ENCODE data around the gene NPFFR1.
"Not testable (repeated sequence)": the region's sequence is repeated elsewhere in the genome, so short reads cannot be mapped to it uniquely, and the experiment has no call there.

Gene NPFFR1

DNA sequence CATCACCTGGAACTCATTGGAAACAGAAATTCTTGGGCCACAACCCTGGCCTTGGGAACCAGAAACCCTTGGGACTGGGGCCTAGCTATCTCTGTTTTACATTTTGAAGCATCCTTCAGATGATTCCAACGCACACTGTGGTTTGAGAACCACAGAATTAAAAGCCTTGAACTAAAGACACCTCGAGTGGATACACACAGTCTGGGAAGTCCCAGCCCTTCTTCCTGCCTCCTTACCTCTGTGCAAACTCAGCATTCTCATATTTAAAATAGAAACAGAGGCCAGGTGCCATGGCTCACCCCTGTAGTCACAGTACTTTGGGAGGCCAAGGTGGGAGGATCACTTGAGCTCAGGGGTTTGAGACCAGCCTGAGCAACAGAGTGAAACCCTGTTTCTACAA is 12.9 kb downstream of the NPFFR1 start:
- no peak overlapping the region for H2AFZ ChIP-seq (ENCODE audit: low read length, unreplicated experiment)
- H3K4me3 ChIP-seq (ENCODE audit: low read depth, low read length) = no peak overlapping the region
- no peaks in the 10 kb centered on the region for H3K36me3 ChIP-seq (ENCODE audit: insufficient read depth, low read length)
- peaks cover 25% of the 10 kb centered on the region for H3K4me1 ChIP-seq (ENCODE audit: control insufficient read depth, insufficient read depth, low read length, unreplicated experiment)
- no peak overlapping the region for H3K27ac ChIP-seq (ENCODE audit: low read depth, low read length)
- H3K79me2 ChIP-seq (ENCODE audit: control insufficient read depth, insufficient read depth, low read length, unreplicated experiment) = no peaks in the 10 kb centered on the region
- H3K27me3 ChIP-seq (ENCODE audit: insufficient read depth, low read length) = no peaks in the 10 kb centered on the region

GRCh38 chr10:70269741-70270140 is 14.1 kb downstream of the NPFFR1 start:
- H2AFZ ChIP-seq (ENCODE audit: low read length, unreplicated experiment) = no peak overlapping the region
- peaks cover 25% of the 10 kb centered on the region for H3K4me1 ChIP-seq (ENCODE audit: control insufficient read depth, insufficient read depth, low read length, unreplicated experiment)
- H3K27me3 ChIP-seq (ENCODE audit: insufficient read depth, low read length) = no peaks in the 10 kb centered on the region
- H3K4me3 ChIP-seq (ENCODE audit: low read depth, low read length) = no peak overlapping the region
- no peaks in the 10 kb centered on the region for H3K79me2 ChIP-seq (ENCODE audit: control insufficient read depth, insufficient read depth, low read length, unreplicated experiment)
- no peaks in the 10 kb centered on the region for H3K36me3 ChIP-seq (ENCODE audit: insufficient read depth, low read length)
- no peak overlapping the region for H3K27ac ChIP-seq (ENCODE audit: low read depth, low read length)

- Histone ChIP-seq H3K27me3 (ENCODE audit: insufficient read depth, low read length) (no peaks in the 10 kb centered on the region), H3K79me2 (ENCODE audit: control insufficient read depth, insufficient read depth, low read length, unreplicated experiment) (no peaks in the 10 kb centered on the region), H2AFZ (ENCODE audit: low read length, unreplicated experiment) (no peak overlapping the region), H3K4me1 (ENCODE audit: control insufficient read depth, insufficient read depth, low read length, unreplicated experiment) (peaks cover 25% of the 10 kb centered on the region), H3K27ac (ENCODE audit: low read depth, low read length) (no peak overlapping the region), H3K4me3 (ENCODE audit: low read depth, low read length) (no peak overlapping the region), H3K36me3 (ENCODE audit: insufficient read depth, low read length) (no peaks in the 10 kb centered on the region)
Measured at GRCh38 chr10:70268376-70268775, 15.4 kb downstream of the NPFFR1 start.

DNA sequence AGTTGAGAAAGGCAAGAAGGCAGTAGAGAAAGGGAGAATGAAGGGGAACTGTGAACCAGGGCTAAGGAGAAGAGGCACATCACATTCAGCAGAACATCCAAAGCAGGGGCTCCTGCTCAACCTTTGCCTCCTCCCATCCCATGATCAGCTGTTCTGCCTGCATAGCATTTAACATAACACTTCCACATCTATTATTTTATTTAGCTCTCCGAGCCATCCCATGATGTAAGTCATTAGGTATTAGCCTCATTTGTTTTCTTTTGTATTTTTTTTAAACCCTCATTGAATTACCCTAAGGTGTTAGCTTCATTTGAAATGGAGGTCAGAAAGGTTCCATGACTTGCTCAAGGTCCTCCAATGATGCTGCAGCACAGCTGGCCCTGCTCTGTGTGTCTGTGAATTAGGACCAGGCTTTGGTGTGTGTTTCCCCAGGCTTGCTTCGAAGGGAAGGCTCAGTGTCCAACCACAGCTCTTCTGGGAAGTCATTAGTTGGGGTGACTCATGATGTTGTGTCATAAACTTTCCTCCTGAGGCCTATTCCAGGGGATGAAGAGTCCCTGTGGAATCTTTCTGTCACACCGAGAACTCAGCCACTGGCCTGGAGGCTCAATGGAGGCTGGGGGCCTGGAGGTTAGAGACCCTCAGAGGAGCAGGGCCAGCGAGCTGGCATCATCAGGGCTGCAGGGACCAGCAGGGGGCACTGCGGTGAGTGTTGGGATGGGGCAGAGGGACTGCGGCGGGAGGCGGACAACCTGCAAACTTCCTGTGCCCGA is 16.5 kb downstream of the NPFFR1 start:
- peaks cover 21% of the 10 kb centered on the region for H3K4me1 ChIP-seq (ENCODE audit: control insufficient read depth, insufficient read depth, low read length, unreplicated experiment)
- H3K27ac ChIP-seq (ENCODE audit: low read depth, low read length) = peak overlapping the region; percentile 30
- H3K36me3 ChIP-seq (ENCODE audit: insufficient read depth, low read length) = no peaks in the 10 kb centered on the region
- H3K27me3 ChIP-seq (ENCODE audit: insufficient read depth, low read length) = no peaks in the 10 kb centered on the region
- no peaks in the 10 kb centered on the region for H3K79me2 ChIP-seq (ENCODE audit: control insufficient read depth, insufficient read depth, low read length, unreplicated experiment)
- H2AFZ ChIP-seq (ENCODE audit: low read length, unreplicated experiment) = no peak overlapping the region
- H3K4me3 ChIP-seq (ENCODE audit: low read depth, low read length) = no peak overlapping the region

GRCh38 chr10:70266701-70267100 is 17.1 kb downstream of the NPFFR1 start:
- H3K4me1 ChIP-seq (ENCODE audit: control insufficient read depth, insufficient read depth, low read length, unreplicated experiment) = peaks cover 19% of the 10 kb centered on the region
- H3K36me3 ChIP-seq (ENCODE audit: insufficient read depth, low read length) = no peaks in the 10 kb centered on the region
- H3K27me3 ChIP-seq (ENCODE audit: insufficient read depth, low read length) = no peaks in the 10 kb centered on the region
- peak overlapping the region; percentile 30; the same call in 1 of the 2 replicates for H3K27ac ChIP-seq (ENCODE audit: low read depth, low read length)
- no peak overlapping the region for H2AFZ ChIP-seq (ENCODE audit: low read length, unreplicated experiment)
- H3K79me2 ChIP-seq (ENCODE audit: control insufficient read depth, insufficient read depth, low read length, unreplicated experiment) = no peaks in the 10 kb centered on the region
- H3K4me3 ChIP-seq (ENCODE audit: low read depth, low read length) = no peak overlapping the region

- H2AFZ ChIP-seq (ENCODE audit: low read length, unreplicated experiment) = no peak overlapping the region
- no peaks in the 10 kb centered on the region for H3K27me3 ChIP-seq (ENCODE audit: insufficient read depth, low read length)
- no peak overlapping the region for H3K4me3 ChIP-seq (ENCODE audit: low read depth, low read length)
Measured at GRCh38 chr10:70266056-70266455, 17.7 kb downstream of the NPFFR1 start.

GRCh38 chr10:70265032-70265689 is 18.6 kb downstream of the NPFFR1 start:
- H3K27me3 ChIP-seq (ENCODE audit: insufficient read depth, low read length) = no peaks in the 10 kb centered on the region
- no peak overlapping the region for H3K27ac ChIP-seq (ENCODE audit: low read depth, low read length)
- H3K4me3 ChIP-seq (ENCODE audit: low read depth, low read length) = no peak overlapping the region
- H3K4me1 ChIP-seq (ENCODE audit: control insufficient read depth, insufficient read depth, low read length, unreplicated experiment) = peaks cover 19% of the 10 kb centered on the region
- H3K36me3 ChIP-seq (ENCODE audit: insufficient read depth, low read length) = no peaks in the 10 kb centered on the region
- no peak overlapping the region for H2AFZ ChIP-seq (ENCODE audit: low read length, unreplicated experiment)
- no peaks in the 10 kb centered on the region for H3K79me2 ChIP-seq (ENCODE audit: control insufficient read depth, insufficient read depth, low read length, unreplicated experiment)

More at GRCh38 chr10:70266056-70266455, 17.7 kb downstream of the NPFFR1 start:
- H3K27ac ChIP-seq (ENCODE audit: low read depth, low read length) = no peak overlapping the region
- H3K4me1 ChIP-seq (ENCODE audit: control insufficient read depth, insufficient read depth, low read length, unreplicated experiment) = peaks cover 19% of the 10 kb centered on the region
- no peaks in the 10 kb centered on the region for H3K79me2 ChIP-seq (ENCODE audit: control insufficient read depth, insufficient read depth, low read length, unreplicated experiment)
- H3K36me3 ChIP-seq (ENCODE audit: insufficient read depth, low read length) = no peaks in the 10 kb centered on the region

GRCh38 chr10:70260734-70261133 is 23.1 kb downstream of the NPFFR1 start:
- H3K4me3 ChIP-seq (ENCODE audit: low read depth, low read length) = no peak overlapping the region
- H3K36me3 ChIP-seq (ENCODE audit: insufficient read depth, low read length) = no peaks in the 10 kb centered on the region
- H2AFZ ChIP-seq (ENCODE audit: low read length, unreplicated experiment) = no peak overlapping the region
- H3K79me2 ChIP-seq (ENCODE audit: control insufficient read depth, insufficient read depth, low read length, unreplicated experiment) = no peaks in the 10 kb centered on the region
- peaks cover 1% of the 10 kb centered on the region for H3K27me3 ChIP-seq (ENCODE audit: insufficient read depth, low read length)
- H3K4me1 ChIP-seq (ENCODE audit: control insufficient read depth, insufficient read depth, low read length, unreplicated experiment) = peaks cover 5% of the 10 kb centered on the region
- no peak overlapping the region for H3K27ac ChIP-seq (ENCODE audit: low read depth, low read length)

GRCh38 chr10:70260259-70260658 is 23.5 kb downstream of the NPFFR1 start:
- no peaks in the 10 kb centered on the region for H3K79me2 ChIP-seq (ENCODE audit: control insufficient read depth, insufficient read depth, low read length, unreplicated experiment)
- H3K36me3 ChIP-seq (ENCODE audit: insufficient read depth, low read length) = no peaks in the 10 kb centered on the region
- H3K27me3 ChIP-seq (ENCODE audit: insufficient read depth, low read length) = peaks cover 6% of the 10 kb centered on the region
- no peak overlapping the region for H3K27ac ChIP-seq (ENCODE audit: low read depth, low read length)
- no peak overlapping the region for H3K4me3 ChIP-seq (ENCODE audit: low read depth, low read length)
- H2AFZ ChIP-seq (ENCODE audit: low read length, unreplicated experiment) = no peak overlapping the region
- H3K4me1 ChIP-seq (ENCODE audit: control insufficient read depth, insufficient read depth, low read length, unreplicated experiment) = peaks cover 5% of the 10 kb centered on the region

- Histone ChIP-seq H2AFZ (ENCODE audit: low read length, unreplicated experiment) (no peak overlapping the region), H3K27ac (ENCODE audit: low read depth, low read length) (no peak overlapping the region), H3K4me1 (ENCODE audit: control insufficient read depth, insufficient read depth, low read length, unreplicated experiment) (peaks cover 5% of the 10 kb centered on the region), H3K4me3 (ENCODE audit: low read depth, low read length) (no peak overlapping the region), H3K36me3 (ENCODE audit: insufficient read depth, low read length) (no peaks in the 10 kb centered on the region), H3K79me2 (ENCODE audit: control insufficient read depth, insufficient read depth, low read length, unreplicated experiment) (no peaks in the 10 kb centered on the region), H3K27me3 (ENCODE audit: insufficient read depth, low read length) (peaks cover 16% of the 10 kb centered on the region)
Measured at GRCh38 chr10:70258216-70258615, 25.6 kb downstream of the NPFFR1 start.

DNA sequence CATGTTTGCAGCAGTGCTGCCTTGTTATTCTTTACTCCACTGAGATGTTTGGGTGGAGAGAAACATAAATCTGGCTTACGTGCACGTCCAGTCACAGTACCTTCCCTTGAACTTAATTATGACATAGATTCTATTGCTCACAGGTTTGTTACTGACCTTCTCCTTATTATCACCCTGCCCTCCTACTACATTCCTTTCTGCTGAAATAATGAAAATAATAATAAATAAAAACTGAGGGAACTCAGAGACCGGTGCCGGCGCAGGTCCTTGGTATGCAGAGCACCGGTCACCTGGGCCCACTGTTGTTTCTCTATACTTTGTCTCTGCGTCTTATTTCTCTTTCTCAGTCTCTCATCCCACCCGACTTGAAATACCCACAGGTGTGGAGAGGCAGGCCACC is 26.0 kb downstream of the NPFFR1 start:
- H3K4me1 ChIP-seq (ENCODE audit: control insufficient read depth, insufficient read depth, low read length, unreplicated experiment); H2AFZ ChIP-seq (ENCODE audit: low read length, unreplicated experiment); H3K36me3 ChIP-seq (ENCODE audit: insufficient read depth, low read length); H3K79me2 ChIP-seq (ENCODE audit: control insufficient read depth, insufficient read depth, low read length, unreplicated experiment); H3K4me3 ChIP-seq (ENCODE audit: low read depth, low read length); H3K27ac ChIP-seq (ENCODE audit: low read depth, low read length): not testable (repeated sequence)
- H3K27me3 ChIP-seq (ENCODE audit: insufficient read depth, low read length) = peaks cover 16% of the 10 kb centered on the region

All from ACC112 (cell line).